ENCODE data around the gene DGKZ. TPM values are rescaled to one million over a fixed set of nuclear protein-coding genes. Genes with fewer than 3 reads are reported as not detected.
"Not testable (repeated sequence)": the region's sequence is repeated elsewhere in the genome, so short reads cannot be mapped to it uniquely, and the experiment has no call there.

Gene DGKZ
- total RNA-seq, 1 experiment from 2014 or later = 57.9 TPM

DNA sequence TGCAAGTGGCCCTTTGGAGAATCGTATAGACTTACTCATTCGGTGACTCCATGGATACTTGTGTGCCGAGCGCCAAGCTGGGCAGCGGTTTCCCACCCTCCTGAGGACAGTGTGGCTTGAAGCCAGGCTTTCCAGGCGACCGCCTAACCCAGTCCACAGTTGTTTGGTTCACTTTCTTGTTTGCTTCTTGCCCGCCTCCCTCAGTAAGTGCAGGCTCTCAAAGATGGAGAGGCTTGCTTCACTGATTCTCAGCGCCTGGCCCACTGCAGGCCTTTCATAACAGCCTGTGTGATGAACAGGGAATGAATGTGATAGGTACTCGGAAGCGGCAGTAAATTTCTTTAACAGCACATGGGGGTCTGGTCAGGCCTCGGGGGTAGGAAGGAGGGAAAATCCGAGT is 23.0 kb downstream of the DGKZ start:
- Mint-ChIP-seq H3K36me3 (ENCODE audit: insufficient read depth, unreplicated experiment) (peaks cover 19% of the 10 kb centered on the region), H3K27ac (ENCODE audit: low read depth, unreplicated experiment) (no peak overlapping the region), H3K4me3 (ENCODE audit: unreplicated experiment) (no peak overlapping the region), H3K9me3 (ENCODE audit: unreplicated experiment) (no peaks in the 10 kb centered on the region), H3K4me1 (ENCODE audit: insufficient read depth, unreplicated experiment) (no peaks in the 10 kb centered on the region), H3K27me3 (ENCODE audit: insufficient read depth, unreplicated experiment) (no peaks in the 10 kb centered on the region)
- TF ChIP-seq, protein P1, sequence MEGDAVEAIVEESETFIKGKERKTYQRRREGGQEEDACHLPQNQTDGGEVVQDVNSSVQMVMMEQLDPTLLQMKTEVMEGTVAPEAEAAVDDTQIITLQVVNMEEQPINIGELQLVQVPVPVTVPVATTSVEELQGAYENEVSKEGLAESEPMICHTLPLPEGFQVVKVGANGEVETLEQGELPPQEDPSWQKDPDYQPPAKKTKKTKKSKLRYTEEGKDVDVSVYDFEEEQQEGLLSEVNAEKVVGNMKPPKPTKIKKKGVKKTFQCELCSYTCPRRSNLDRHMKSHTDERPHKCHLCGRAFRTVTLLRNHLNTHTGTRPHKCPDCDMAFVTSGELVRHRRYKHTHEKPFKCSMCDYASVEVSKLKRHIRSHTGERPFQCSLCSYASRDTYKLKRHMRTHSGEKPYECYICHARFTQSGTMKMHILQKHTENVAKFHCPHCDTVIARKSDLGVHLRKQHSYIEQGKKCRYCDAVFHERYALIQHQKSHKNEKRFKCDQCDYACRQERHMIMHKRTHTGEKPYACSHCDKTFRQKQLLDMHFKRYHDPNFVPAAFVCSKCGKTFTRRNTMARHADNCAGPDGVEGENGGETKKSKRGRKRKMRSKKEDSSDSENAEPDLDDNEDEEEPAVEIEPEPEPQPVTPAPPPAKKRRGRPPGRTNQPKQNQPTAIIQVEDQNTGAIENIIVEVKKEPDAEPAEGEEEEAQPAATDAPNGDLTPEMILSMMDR (IDR thresholded peaks at IDR 0.05; ENCODE audit: unreplicated experiment) = no peak
- no peak for DNase-seq (ENCODE audit: unreplicated experiment)
- CTCF ChIA-PET = interaction anchor here (0.9 to 1.7 kb wide), 2 partner anchors 21 to 63 kb away, joined by 3 to 4 read pairs; no protein-coding TSS in a partner anchor
- BruUV-seq (replicated peaks) = no TSS peak
- intact Hi-C loops (cut with micrococcal nuclease) = no loop called here
- POLR2A ChIA-PET = interaction anchor here (0.7 kb wide), 1 partner anchor 391 kb away, joined by 3 read pairs; no protein-coding TSS in a partner anchor

DNA sequence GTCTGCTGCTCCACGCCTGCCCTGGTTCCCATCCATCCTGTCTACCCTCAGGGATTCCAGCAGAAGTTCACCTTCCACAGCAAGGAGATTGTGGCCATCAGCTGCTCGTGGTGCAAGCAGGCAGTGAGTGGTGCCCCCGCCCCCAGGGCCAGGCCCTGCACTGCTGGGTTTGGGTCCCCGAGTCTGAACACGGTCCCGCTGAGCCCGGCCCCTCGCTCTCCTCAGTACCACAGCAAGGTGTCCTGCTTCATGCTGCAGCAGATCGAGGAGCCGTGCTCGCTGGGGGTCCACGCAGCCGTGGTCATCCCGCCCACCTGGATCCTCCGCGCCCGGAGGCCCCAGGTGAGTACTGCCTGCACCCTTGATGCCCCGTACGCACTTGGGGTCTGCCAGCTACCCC is 24.0 kb downstream of the DGKZ start:
- DNase-seq (ENCODE audit: unreplicated experiment); H3K4me1 Mint-ChIP-seq (ENCODE audit: insufficient read depth, unreplicated experiment); H3K27ac Mint-ChIP-seq (ENCODE audit: low read depth, unreplicated experiment); POLR2A ChIA-PET; intact Hi-C loops (cut with micrococcal nuclease); H3K27me3 Mint-ChIP-seq (ENCODE audit: insufficient read depth, unreplicated experiment); BruUV-seq (replicated peaks); H3K9me3 Mint-ChIP-seq (ENCODE audit: unreplicated experiment); H3K4me3 Mint-ChIP-seq (ENCODE audit: unreplicated experiment): not testable (repeated sequence)
- CTCF ChIA-PET = interaction anchor here (1.2 to 1.7 kb wide), 3 partner anchors 8 to 64 kb away, joined by 3 to 6 read pairs (median 4); no protein-coding TSS in a partner anchor
- peaks cover 26% of the 10 kb centered on the region for H3K36me3 Mint-ChIP-seq (ENCODE audit: insufficient read depth, unreplicated experiment)

DNA sequence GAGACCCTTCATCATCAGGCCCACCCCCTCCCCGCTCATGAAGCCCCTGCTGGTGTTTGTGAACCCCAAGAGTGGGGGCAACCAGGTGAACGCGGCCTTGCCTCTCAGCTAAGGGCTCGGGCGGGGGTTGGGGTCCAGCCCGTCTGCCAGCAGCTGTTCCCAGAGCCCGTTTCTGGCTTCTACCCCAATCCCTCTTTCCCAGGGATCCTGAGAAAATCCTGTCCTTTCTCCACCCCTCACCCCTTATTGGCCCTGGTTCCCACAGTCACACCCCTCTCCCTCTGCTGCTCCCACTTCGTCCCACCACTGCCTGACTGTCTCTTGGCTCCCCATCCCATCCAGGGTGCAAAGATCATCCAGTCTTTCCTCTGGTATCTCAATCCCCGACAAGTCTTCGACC is 24.8 kb downstream of the DGKZ start:
- POLR2A ChIA-PET = interaction anchor here (0.5 kb wide), 1 partner anchor 11 kb away, joined by 3 read pairs; no protein-coding TSS in a partner anchor
- Mint-ChIP-seq H3K9me3 (ENCODE audit: unreplicated experiment) (no peaks in the 10 kb centered on the region), H3K36me3 (ENCODE audit: insufficient read depth, unreplicated experiment) (peaks cover 26% of the 10 kb centered on the region), H3K4me1 (ENCODE audit: insufficient read depth, unreplicated experiment) (no peaks in the 10 kb centered on the region), H3K4me3 (ENCODE audit: unreplicated experiment) (no peak overlapping the region), H3K27ac (ENCODE audit: low read depth, unreplicated experiment) (no peak overlapping the region), H3K27me3 (ENCODE audit: insufficient read depth, unreplicated experiment) (no peaks in the 10 kb centered on the region)
- CTCF ChIA-PET = interaction anchor here (0.6 to 1.6 kb wide), 4 partner anchors 9 to 59 kb away, joined by 3 to 6 read pairs (median 3); no protein-coding TSS in a partner anchor
- intact Hi-C loops (cut with micrococcal nuclease) = no loop called here
- no peak for DNase-seq (ENCODE audit: unreplicated experiment)
- TF ChIP-seq, protein P1 (IDR thresholded peaks at IDR 0.05; ENCODE audit: unreplicated experiment) = no peak
- no TSS peak for BruUV-seq (replicated peaks)

DNA sequence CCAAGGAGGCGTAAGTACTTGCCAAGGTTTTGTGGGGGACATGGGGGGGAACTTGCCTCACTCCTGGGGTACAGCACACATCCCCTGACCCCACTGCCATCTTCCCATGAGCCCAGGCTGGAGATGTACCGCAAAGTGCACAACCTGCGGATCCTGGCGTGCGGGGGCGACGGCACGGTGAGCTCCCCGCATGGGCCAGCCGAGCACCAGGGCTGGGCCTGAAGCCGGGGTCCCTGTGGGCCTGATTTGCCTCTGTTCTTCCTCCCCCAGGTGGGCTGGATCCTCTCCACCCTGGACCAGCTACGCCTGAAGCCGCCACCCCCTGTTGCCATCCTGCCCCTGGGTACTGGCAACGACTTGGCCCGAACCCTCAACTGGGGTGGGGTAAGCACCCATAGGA is 25.2 kb downstream of the DGKZ start:
- H3K9me3 Mint-ChIP-seq (ENCODE audit: unreplicated experiment); DNase-seq (ENCODE audit: unreplicated experiment); H3K4me1 Mint-ChIP-seq (ENCODE audit: insufficient read depth, unreplicated experiment); H3K4me3 Mint-ChIP-seq (ENCODE audit: unreplicated experiment); intact Hi-C loops (cut with micrococcal nuclease); H3K27me3 Mint-ChIP-seq (ENCODE audit: insufficient read depth, unreplicated experiment); BruUV-seq (replicated peaks); H3K27ac Mint-ChIP-seq (ENCODE audit: low read depth, unreplicated experiment): not testable (repeated sequence)
- H3K36me3 Mint-ChIP-seq (ENCODE audit: insufficient read depth, unreplicated experiment) = peaks cover 29% of the 10 kb centered on the region
- POLR2A ChIA-PET = interaction anchor here (0.5 kb wide), 1 partner anchor 11 kb away, joined by 3 read pairs; no protein-coding TSS in a partner anchor
- CTCF ChIA-PET = interaction anchor here (0.6 to 1.6 kb wide), 4 partner anchors 8 to 59 kb away, joined by 3 read pairs; no protein-coding TSS in a partner anchor

DNA sequence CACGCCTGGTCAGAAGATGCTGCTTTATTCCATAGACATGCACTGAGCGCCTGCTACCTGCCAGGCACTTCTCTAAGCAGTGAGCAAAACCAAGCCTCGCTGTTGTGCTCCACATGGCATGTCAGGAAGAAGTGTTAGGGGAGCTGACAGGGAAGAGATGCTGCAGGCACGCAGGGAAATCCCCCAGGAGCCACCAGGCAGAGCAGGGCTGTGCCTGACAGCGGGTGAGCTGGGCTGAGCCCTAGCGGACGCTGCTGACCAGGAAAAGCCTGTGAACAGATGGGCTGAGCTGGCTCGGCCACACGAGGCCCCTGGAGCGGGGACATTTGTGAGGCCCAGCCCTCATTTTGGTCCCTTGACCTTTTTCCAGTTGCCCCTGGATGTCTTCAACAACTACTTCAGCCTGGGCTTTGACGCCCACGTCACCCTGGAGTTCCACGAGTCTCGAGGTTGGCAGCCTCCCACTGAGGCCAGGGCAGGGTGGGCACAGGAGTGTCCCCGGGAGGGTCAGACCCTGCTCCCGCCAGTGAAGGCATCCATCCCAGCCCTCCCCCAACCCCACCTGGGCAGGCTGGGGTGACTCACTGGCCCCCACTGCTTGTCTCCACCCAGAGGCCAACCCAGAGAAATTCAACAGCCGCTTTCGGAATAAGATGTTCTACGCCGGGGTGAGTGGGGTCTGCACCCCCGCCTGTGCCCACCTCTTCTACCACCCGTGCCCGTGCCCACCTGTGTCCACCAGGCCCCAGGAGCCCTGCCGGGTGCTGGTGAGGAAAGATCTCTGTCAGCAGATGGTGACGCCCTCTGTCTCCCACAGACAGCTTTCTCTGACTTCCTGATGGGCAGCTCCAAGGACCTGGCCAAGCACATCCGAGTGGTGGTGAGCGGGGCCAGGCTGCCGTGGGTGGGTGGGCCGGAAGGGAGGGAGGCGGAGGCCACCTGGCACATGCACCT is 26.8 kb downstream of the DGKZ start:
- ChIA-PET CTCF (no interaction called here), POLR2A (no interaction called here)
- no TSS peak for BruUV-seq (replicated peaks)
- Mint-ChIP-seq H3K4me1 (ENCODE audit: insufficient read depth, unreplicated experiment) (no peaks in the 10 kb centered on the region), H3K36me3 (ENCODE audit: insufficient read depth, unreplicated experiment) (peaks cover 27% of the 10 kb centered on the region), H3K27me3 (ENCODE audit: insufficient read depth, unreplicated experiment) (no peaks in the 10 kb centered on the region), H3K27ac (ENCODE audit: low read depth, unreplicated experiment) (no peak overlapping the region), H3K4me3 (ENCODE audit: unreplicated experiment) (no peak overlapping the region), H3K9me3 (ENCODE audit: unreplicated experiment) (no peaks in the 10 kb centered on the region)
- DNase-seq (ENCODE audit: unreplicated experiment) = no peak
- TF ChIP-seq, protein P1 (IDR thresholded peaks at IDR 0.05; ENCODE audit: unreplicated experiment) = no peak
- intact Hi-C loops (cut with micrococcal nuclease) = no loop called here

Data from MCF 10A (cell line).